ENCODE measurements around the gene ADAM15. TPM values are rescaled to one million over a fixed set of nuclear protein-coding genes. Genes with fewer than 3 reads are reported as not detected.

The ADAM15 gene
- total RNA-seq, 1 experiment from 2014 or later, result 41.7 TPM

DNA sequence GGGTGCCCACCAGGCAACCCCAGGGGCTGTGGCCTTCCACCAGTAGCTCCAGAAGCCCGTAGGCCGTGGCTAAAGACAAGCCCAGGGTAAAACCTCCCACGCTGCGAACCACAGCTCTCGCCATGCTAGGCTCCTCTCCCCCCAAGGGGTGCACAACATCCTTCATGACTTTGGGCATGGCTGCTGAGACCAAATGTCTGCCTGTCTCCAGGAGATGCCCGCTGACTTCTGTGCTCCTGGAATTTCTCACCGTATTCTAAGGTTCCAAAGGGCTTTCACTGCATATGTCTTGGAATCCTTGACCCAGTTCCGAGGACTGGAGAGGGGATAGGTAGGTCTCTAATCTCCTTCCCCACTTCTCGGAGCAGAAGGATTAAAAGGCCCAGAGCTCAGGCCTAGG is 17.6 kb upstream of the ADAM15 start, which contains the start of the genes DCST1 and DCST2:
TSS of gene DCST1 (plus strand) at position 301 of the 400 bp plus-strand sequence. CDS start 213 bp downstream, outside the sequence.
TSS of gene DCST2 (minus strand) at position 258 of the 400 bp plus-strand sequence. CDS start at position 178, 80 bp downstream.
- Histone ChIP-seq H3K27me3 (ENCODE audit: control insufficient read depth, insufficient read depth, low read length) (no peaks in the 10 kb centered on the region), H3K36me3 (ENCODE audit: control insufficient read depth, insufficient read depth, low read length) (no peaks in the 10 kb centered on the region), H3K9me3 (ENCODE audit: control insufficient read depth, insufficient read depth, low read depth, low read length) (no peaks in the 10 kb centered on the region), H3K4me1 (ENCODE audit: control insufficient read depth, insufficient read depth, low read length) (no peaks in the 10 kb centered on the region), H3K4me3 (ENCODE audit: low read depth in 2 of 2, low read length in 2 of 2) (no peak within 1 kb of the TSS), H3K27ac (ENCODE audit: low read length) (no peak within 1 kb of the TSS)
- BruUV-seq (replicated peaks), result no TSS peak
- ChIA-PET CTCF (no interaction called here), POLR2A (no interaction called here)
- TF ChIP-seq TCF7L2 (IDR thresholded peaks at IDR 0.05; ENCODE audit: low read depth, low read length) (no peak), POLR2AphosphoS5 (IDR thresholded peaks at IDR 0.05; ENCODE audit: low read depth, low read length) (no peak), CTCF (IDR thresholded peaks at IDR 0.05) (no peak), SIN3A (IDR thresholded peaks at IDR 0.05; ENCODE audit: borderline replicate concordance, insufficient read depth, low read depth, low read length) (no peak)
- TF ChIP-seq, protein P1, sequence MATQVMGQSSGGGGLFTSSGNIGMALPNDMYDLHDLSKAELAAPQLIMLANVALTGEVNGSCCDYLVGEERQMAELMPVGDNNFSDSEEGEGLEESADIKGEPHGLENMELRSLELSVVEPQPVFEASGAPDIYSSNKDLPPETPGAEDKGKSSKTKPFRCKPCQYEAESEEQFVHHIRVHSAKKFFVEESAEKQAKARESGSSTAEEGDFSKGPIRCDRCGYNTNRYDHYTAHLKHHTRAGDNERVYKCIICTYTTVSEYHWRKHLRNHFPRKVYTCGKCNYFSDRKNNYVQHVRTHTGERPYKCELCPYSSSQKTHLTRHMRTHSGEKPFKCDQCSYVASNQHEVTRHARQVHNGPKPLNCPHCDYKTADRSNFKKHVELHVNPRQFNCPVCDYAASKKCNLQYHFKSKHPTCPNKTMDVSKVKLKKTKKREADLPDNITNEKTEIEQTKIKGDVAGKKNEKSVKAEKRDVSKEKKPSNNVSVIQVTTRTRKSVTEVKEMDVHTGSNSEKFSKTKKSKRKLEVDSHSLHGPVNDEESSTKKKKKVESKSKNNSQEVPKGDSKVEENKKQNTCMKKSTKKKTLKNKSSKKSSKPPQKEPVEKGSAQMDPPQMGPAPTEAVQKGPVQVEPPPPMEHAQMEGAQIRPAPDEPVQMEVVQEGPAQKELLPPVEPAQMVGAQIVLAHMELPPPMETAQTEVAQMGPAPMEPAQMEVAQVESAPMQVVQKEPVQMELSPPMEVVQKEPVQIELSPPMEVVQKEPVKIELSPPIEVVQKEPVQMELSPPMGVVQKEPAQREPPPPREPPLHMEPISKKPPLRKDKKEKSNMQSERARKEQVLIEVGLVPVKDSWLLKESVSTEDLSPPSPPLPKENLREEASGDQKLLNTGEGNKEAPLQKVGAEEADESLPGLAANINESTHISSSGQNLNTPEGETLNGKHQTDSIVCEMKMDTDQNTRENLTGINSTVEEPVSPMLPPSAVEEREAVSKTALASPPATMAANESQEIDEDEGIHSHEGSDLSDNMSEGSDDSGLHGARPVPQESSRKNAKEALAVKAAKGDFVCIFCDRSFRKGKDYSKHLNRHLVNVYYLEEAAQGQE (IDR thresholded peaks at IDR 0.05; ENCODE audit: insufficient read depth in 1 of 2, low read depth in 2 of 2, low read length in 1 of 2), result no peak
- intact Hi-C loops (cut with micrococcal nuclease; ENCODE audit: unreplicated experiment), result no loop called here
- no peak for ATAC-seq
- no peak for DNase-seq (ENCODE audit: low read depth, low spot score)
- in situ Hi-C loops (cut with HindIII; ENCODE audit: low pct_unique_long_range_greater_than_20kb, low sequenced_read_pairs), result no loop called here

GRCh38 chr1:155034318-155035208 is 16.6 kb upstream of the ADAM15 start:
- Histone ChIP-seq H3K4me1 (ENCODE audit: control insufficient read depth, insufficient read depth, low read length) (no peaks in the 10 kb centered on the region), H3K4me3 (ENCODE audit: low read depth in 2 of 2, low read length in 2 of 2) (no peak overlapping the region), H3K36me3 (ENCODE audit: control insufficient read depth, insufficient read depth, low read length) (no peaks in the 10 kb centered on the region), H3K27me3 (ENCODE audit: control insufficient read depth, insufficient read depth, low read length) (no peaks in the 10 kb centered on the region), H3K27ac (ENCODE audit: low read length) (no peak overlapping the region), H3K9me3 (ENCODE audit: control insufficient read depth, insufficient read depth, low read depth, low read length) (no peaks in the 10 kb centered on the region)
- TF ChIP-seq CTCF (IDR thresholded peaks at IDR 0.05) (no peak), TCF7L2 (IDR thresholded peaks at IDR 0.05; ENCODE audit: low read depth, low read length) (no peak), SIN3A (IDR thresholded peaks at IDR 0.05; ENCODE audit: borderline replicate concordance, insufficient read depth, low read depth, low read length) (no peak), POLR2AphosphoS5 (IDR thresholded peaks at IDR 0.05; ENCODE audit: low read depth, low read length) (no peak)
- TF ChIP-seq, protein P1 (IDR thresholded peaks at IDR 0.05; ENCODE audit: insufficient read depth in 1 of 2, low read depth in 2 of 2, low read length in 1 of 2), result no peak
- CTCF ChIA-PET, result interaction anchor here (0.6 kb wide), 1 partner anchor 24 kb away, joined by 7 read pairs; no protein-coding TSS in a partner anchor
- ATAC-seq (no peak), DNase-seq (ENCODE audit: low read depth, low spot score) (no peak)
- in situ Hi-C loops (cut with HindIII; ENCODE audit: low pct_unique_long_range_greater_than_20kb, low sequenced_read_pairs) (no loop called here), intact Hi-C loops (cut with micrococcal nuclease; ENCODE audit: unreplicated experiment) (no loop called here)
- POLR2A ChIA-PET, result interaction anchor here (0.7 kb wide), 1 partner anchor 95 kb away, joined by 5 read pairs; no protein-coding TSS in a partner anchor
- no TSS peak for BruUV-seq (replicated peaks)
